Uterus (tissue), 4 donors: ENCODE measurements around the gene TDRD10. TPM values are rescaled to one million over a fixed set of nuclear protein-coding genes. Genes with fewer than 3 reads are reported as not detected.

Source experiments
- DNase-seq, 2 donors: peaks; one replicate each; pipeline ENCODE4 v3.0.0-alpha.2; 2019 to 2020
- H3K27ac ChIP-seq, 2 donors: fragments of 200-600 bp; sonication (generic); 1 replicate in 1 of 2; 2 replicates in 1 of 2; pipeline ENCODE4 v1.5.1; 2016 to 2018
- H3K27me3 ChIP-seq, 2 donors: fragments of 200-600 bp; sonication (generic); one replicate each; pipeline ENCODE4 v1.5.1; 2018 to 2019; ENCODE audit warnings: control low read depth in 1 of 2
- H3K36me3 ChIP-seq, 2 donors: fragments of 200-600 bp; sonication (generic); one replicate each; pipeline ENCODE4 v1.5.1; 2019; ENCODE audit warnings: control low read depth in 1 of 2
- H3K4me1 ChIP-seq, 2 donors: fragments of 200-600 bp; sonication (generic); one replicate each; pipeline ENCODE4 v1.5.1; 2018 to 2019; ENCODE audit warnings: control low read depth in 1 of 2
- H3K4me3 ChIP-seq, 2 donors: fragments of 200-600 bp; sonication (generic); 1 replicate in 1 of 2; 2 replicates in 1 of 2; pipeline ENCODE4 v1.5.1; 2018 to 2019; ENCODE audit warnings: mild to moderate bottlenecking in 1 of 2
- H3K9me3 ChIP-seq, 2 donors: fragments of 200-600 bp; sonication (generic); one replicate each; pipeline ENCODE4 v1.5.1; 2019; ENCODE audit warnings: control low read depth in 1 of 2
- POLR2A ChIP-seq, 2 donors: fragments of 450-650 bp; IDR thresholded peaks; one replicate each; pipeline ENCODE4 v1.6.1; 2016; ENCODE audit warnings: antibody characterized with exemption in 2 of 2, mild to moderate bottlenecking in 1 of 2, moderate library complexity in 1 of 2
- intact Hi-C: fragments of 100-400 bp; cut with DNase I; formaldehyde crosslinking; loops from one replicate; pipeline ENCODE4 v1.15.1; 2023; ENCODE audit warnings: low total_unique reads
- total RNA-seq, 4 donors: library from RNA; depleted of rRNA in 3 of 4; stranded (reverse); fragments of >200 nt in 3 of 4; gene quantifications; one replicate each; pipeline versions ENCODE4 v1.1.0 to v1.2.4, GENCODE V29; 2014 to 2023
- TF ChIP-seq, protein P1 (sequence below), 4 experiments: fragments of 200-600 bp in 2 of 4; fragments of 450-650 bp in 2 of 4; sonication (generic) in 2 of 4; IDR thresholded peaks; one replicate each; pipeline ENCODE4 v1.5.1; 2016 to 2019; ENCODE audit warnings: antibody characterized with exemption in 4 of 4, mild to moderate bottlenecking in 2 of 4, moderate library complexity in 1 of 4
- donor health status: DM: yes; HTN: yes; CAD: no.

TDRD10 gene
- total RNA-seq, 4 donors from 2014 or later: 1.3 to 19.7 (median 6.9) TPM

DNA sequence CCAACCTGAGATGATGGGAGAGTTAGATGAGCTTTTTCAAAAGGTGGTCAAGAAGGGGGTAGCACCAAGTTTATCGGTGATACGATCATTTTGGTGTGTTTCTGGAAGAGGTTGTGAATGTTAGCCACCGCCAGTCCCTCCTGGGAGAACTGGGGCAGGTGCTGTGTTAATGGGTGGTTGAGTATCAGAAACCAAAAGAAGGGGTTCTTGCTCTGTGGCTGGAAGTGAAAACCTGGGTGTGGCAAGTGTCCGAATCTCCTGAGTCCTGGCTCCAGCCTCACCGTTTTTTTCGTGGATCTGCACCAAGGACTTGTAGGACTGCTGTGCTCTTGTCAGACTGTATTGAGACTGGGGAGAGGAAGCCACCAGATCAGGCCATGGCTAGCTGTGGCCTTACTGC, 48.6 kb downstream of the TDRD10 start:
- Histone ChIP-seq H3K27me3 (no peaks in the 10 kb centered on the region), H3K9me3 (no peaks in the 10 kb centered on the region), H3K4me1 (no peaks in the 10 kb centered on the region), H3K4me3 (no peak overlapping the region), H3K27ac (no peak overlapping the region), H3K36me3 (no peaks in the 10 kb centered on the region)
- DNase-seq: no peak
- intact Hi-C loops: no loop called here
- TF ChIP-seq, protein P1, sequence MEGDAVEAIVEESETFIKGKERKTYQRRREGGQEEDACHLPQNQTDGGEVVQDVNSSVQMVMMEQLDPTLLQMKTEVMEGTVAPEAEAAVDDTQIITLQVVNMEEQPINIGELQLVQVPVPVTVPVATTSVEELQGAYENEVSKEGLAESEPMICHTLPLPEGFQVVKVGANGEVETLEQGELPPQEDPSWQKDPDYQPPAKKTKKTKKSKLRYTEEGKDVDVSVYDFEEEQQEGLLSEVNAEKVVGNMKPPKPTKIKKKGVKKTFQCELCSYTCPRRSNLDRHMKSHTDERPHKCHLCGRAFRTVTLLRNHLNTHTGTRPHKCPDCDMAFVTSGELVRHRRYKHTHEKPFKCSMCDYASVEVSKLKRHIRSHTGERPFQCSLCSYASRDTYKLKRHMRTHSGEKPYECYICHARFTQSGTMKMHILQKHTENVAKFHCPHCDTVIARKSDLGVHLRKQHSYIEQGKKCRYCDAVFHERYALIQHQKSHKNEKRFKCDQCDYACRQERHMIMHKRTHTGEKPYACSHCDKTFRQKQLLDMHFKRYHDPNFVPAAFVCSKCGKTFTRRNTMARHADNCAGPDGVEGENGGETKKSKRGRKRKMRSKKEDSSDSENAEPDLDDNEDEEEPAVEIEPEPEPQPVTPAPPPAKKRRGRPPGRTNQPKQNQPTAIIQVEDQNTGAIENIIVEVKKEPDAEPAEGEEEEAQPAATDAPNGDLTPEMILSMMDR (IDR thresholded peaks at IDR 0.05): no peak
- TF ChIP-seq POLR2A (IDR thresholded peaks at IDR 0.05): no peak

DNA sequence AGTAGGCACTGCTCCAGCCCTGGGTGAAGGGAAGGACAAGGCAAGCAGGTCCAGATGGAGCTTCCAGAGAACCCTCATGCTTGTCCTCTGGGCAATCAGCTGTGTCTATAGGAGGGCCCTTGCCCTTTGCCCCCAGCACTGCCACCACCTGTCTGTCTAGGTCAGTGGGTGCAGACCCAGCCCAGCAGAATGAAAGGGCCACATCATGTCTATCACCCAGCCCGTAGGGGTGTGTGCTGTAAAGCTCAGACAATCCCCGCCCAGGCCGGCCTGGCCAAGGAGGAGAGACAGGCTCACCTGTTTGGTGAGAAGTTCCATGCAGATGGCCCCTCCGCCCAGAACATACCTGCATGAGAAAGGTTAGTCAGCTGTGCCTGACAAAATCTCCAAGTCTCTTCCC, 49.5 kb downstream of the TDRD10 start:
- Histone ChIP-seq H3K36me3 (no peaks in the 10 kb centered on the region), H3K4me3 (no peak overlapping the region), H3K4me1 (peaks cover 0 to 8% of the 10 kb centered on the region in 2 donors), H3K27me3 (no peaks in the 10 kb centered on the region), H3K27ac (no peak overlapping the region), H3K9me3 (no peaks in the 10 kb centered on the region)
- DNase-seq: no peak
- intact Hi-C loops: no loop called here
- no peak for TF ChIP-seq POLR2A (IDR thresholded peaks at IDR 0.05)
- TF ChIP-seq, protein P1 (IDR thresholded peaks at IDR 0.05): no peak

DNA sequence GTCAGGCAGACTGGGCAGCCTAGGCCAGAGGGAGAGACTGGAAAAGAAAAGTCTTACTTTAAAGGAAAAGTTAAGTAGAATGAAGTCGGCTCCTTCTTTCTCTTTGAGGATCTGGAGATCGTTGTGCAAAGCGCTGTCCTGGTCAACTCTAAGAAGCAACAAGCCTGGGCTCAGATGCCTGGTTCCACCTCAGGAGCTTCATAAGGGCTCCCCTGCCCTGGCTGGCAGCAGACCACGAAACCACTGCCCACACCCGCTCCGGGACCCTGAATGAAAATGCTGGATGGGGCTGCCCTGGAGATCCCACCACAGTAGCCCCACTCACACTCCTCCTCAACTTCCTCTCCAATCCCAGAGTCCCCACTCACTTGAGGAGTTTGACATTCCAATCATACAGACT, 50.0 kb downstream of the TDRD10 start:
- no peak for DNase-seq
- Histone ChIP-seq H3K36me3 (no peaks in the 10 kb centered on the region), H3K4me3 (no peak overlapping the region), H3K27ac (no peak overlapping the region), H3K9me3 (no peaks in the 10 kb centered on the region), H3K27me3 (no peaks in the 10 kb centered on the region), H3K4me1 (peaks cover 0 to 10% of the 10 kb centered on the region in 2 donors)
- intact Hi-C loops: no loop called here
- no peak for TF ChIP-seq POLR2A (IDR thresholded peaks at IDR 0.05)
- TF ChIP-seq, protein P1 (IDR thresholded peaks at IDR 0.05): no peak

DNA sequence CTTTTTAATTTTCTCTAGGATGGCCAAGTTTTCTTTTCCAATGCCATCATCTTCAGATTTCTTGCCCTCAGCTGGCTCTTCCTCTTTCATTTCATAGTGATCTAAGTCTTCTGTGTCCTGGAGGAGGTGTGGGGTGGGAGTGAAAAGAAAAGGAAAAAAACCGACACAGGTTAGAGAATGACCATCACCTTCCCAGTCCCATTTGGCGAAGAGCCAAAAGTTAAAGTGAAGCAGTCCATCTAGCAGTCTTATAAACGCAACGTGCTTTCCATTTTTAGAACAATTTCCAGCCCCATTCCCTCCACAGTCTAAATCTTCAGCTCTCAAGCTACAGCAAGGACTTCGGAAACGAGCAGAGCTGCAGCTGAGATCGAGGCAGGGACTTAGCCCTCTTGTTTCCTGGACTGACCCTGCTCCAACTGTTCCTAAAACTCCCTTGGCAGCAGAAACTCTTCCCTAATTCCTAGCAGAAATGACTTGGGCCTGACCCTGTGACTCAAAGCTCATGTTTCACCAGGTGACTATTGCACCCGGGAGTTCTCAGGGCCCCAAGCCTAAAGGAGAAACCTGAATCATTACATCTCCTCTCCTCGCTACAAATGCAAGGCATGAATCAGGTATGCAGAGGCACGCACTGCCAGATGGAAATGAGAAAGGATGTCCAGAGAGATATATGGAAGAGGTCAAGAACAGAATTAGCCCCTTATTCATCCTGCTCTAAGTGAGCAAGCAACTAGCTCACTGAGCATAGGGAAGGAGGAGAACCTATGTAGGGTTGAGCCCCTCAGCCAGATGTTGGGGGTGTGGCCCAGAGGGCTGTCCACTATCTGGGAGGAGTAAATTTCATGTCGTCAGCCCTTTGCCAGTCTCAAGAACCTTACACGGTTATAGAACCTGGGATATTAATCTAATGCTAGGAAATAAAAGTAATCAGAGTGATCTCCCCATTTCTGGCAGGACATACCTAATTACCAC, 51.3 kb downstream of the TDRD10 start:
- DNase-seq: no peak
- Histone ChIP-seq H3K36me3 (no peaks in the 10 kb centered on the region), H3K9me3 (no peaks in the 10 kb centered on the region), H3K27me3 (no peaks in the 10 kb centered on the region), H3K27ac (no peak overlapping the region), H3K4me1 (peaks cover 0 to 10% of the 10 kb centered on the region in 2 donors), H3K4me3 (no peak overlapping the region)
- intact Hi-C loops: no loop called here
- no peak for TF ChIP-seq POLR2A (IDR thresholded peaks at IDR 0.05)
- TF ChIP-seq, protein P1 (IDR thresholded peaks at IDR 0.05): no peak

DNA sequence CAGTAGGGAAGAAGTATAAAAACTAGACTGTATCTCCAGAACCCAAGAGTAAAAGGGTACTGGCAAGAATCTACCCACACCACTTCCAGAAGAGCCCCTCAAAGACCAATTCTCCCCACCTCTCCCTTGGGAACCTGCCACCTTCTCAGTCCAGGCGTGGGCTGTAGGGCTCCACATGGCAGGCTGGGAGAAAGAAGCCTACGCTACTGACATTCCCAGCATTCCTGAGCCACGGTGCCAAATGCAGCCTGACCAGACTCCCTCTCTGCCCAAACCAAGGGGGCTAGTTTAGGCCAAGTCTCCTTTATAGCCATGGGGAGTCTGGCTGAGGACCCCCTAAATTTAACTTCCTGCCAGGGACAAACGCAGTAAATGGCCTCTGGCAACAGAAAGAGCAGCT, 54.4 kb downstream of the TDRD10 start:
- peak overlapping the region; percentile 20 to 29 for H3K27ac ChIP-seq
- DNase-seq: no peak
- no peak for TF ChIP-seq POLR2A (IDR thresholded peaks at IDR 0.05)
- TF ChIP-seq, protein P1 (IDR thresholded peaks at IDR 0.05): no peak
- intact Hi-C loops: no loop called here
- H3K27me3 ChIP-seq: no peaks in the 10 kb centered on the region
- H3K4me1 ChIP-seq: peaks cover 0 to 10% of the 10 kb centered on the region in 2 donors
- H3K36me3 ChIP-seq: no peaks in the 10 kb centered on the region
- H3K9me3 ChIP-seq: no peaks in the 10 kb centered on the region
- peak overlapping the region in 1 of 2 donors; percentile 83 for H3K4me3 ChIP-seq
